PC-9 (cell line): ENCODE measurements around the gene ULK2. TPM values are rescaled to one million over a fixed set of nuclear protein-coding genes. Genes with fewer than 3 reads are reported as not detected.
A peak's percentile ranks its signal among the peaks of the same experiment; 100 is the strongest.

Source experiments
- BruUV-seq: library from RNA; stranded (reverse); fragments of 400-500 nt; replicated peaks from 2 replicates; lab custom pipeline; 2021; lab: Mats Ljungman, UMichigan
- CTCF ChIA-PET: fragments of 300-600 bp; sonication (Branson Sonifier 250); formaldehyde crosslinking; loops from one replicate; lab custom pipeline; 2022; ENCODE audit warnings: antibody characterized with exemption; lab: Charles Lee
- POLR2A ChIA-PET: fragments of 300-600 bp; sonication (Branson Sonifier 250); formaldehyde crosslinking; loops from one replicate; lab custom pipeline; 2022; ENCODE audit warnings: antibody characterized with exemption; ENCODE audit not compliant: unreplicated experiment; lab: Charles Lee
- DNase-seq, 2 experiments: peaks; one replicate each; pipeline versions ENCODE4 v3.0.0 to v3.0.0-alpha.2; 2015 to 2022; ENCODE audit warnings: mixed read lengths in 1 of 2
- H2AFZ ChIP-seq: fragments of 200-600 bp; sonication (generic); 2 replicates; pipeline ENCODE4 v1.8.1; 2017; ENCODE audit warnings: antibody characterized with exemption
- H3F3A ChIP-seq: fragments of 200-600 bp; sonication (generic); 2 replicates; pipeline ENCODE4 v1.8.1; 2017; ENCODE audit warnings: antibody characterized with exemption, mild to moderate bottlenecking, low read depth; ENCODE audit not compliant: insufficient read depth
- H3K27ac ChIP-seq: fragments of 200-600 bp; sonication (generic); 2 replicates; pipeline ENCODE4 v1.6.1; 2016; ENCODE audit warnings: mixed run types
- H3K27me3 ChIP-seq: fragments of 200-600 bp; sonication (generic); 2 replicates; pipeline ENCODE4 v1.6.1; 2016; ENCODE audit warnings: low read depth, mixed run types; ENCODE audit not compliant: insufficient read depth
- H3K36me3 ChIP-seq: fragments of 200-600 bp; sonication (generic); 2 replicates; pipeline ENCODE4 v1.6.1; 2016; ENCODE audit warnings: low read depth, mixed run types
- H3K4me1 ChIP-seq: fragments of 200-600 bp; sonication (generic); replicated peaks from 2 replicates; pipeline ENCODE4 v1.6.1; 2016; ENCODE audit warnings: mixed run types; ENCODE audit not compliant: insufficient read depth
- H3K4me2 ChIP-seq: fragments of 200-600 bp; sonication (generic); 2 replicates; pipeline ENCODE4 v1.6.1; 2017; ENCODE audit warnings: mixed run types
- H3K4me3 ChIP-seq: fragments of 200-600 bp; sonication (generic); 2 replicates; pipeline ENCODE4 v1.6.1; 2016; ENCODE audit warnings: mixed run types
- H3K79me2 ChIP-seq: fragments of 200-600 bp; sonication (generic); 2 replicates; pipeline ENCODE4 v1.6.1; 2017; ENCODE audit warnings: low read depth, mixed run types
- H3K9me2 ChIP-seq: fragments of 200-600 bp; sonication (generic); 2 replicates; pipeline ENCODE4 v1.8.1; 2017; ENCODE audit warnings: mild to moderate bottlenecking; ENCODE audit not compliant: insufficient read depth
- H3K9me3 ChIP-seq: fragments of 200-600 bp; sonication (generic); 2 replicates; pipeline ENCODE4 v1.8.1; 2016; ENCODE audit warnings: low read depth; ENCODE audit not compliant: insufficient read depth
- H4K20me1 ChIP-seq: fragments of 200-600 bp; sonication (generic); 2 replicates; pipeline ENCODE4 v1.8.1; 2017; ENCODE audit not compliant: insufficient read depth
- CTCF ChIP-seq: fragments of 200-600 bp; sonication (generic); conservative IDR thresholded peaks from 2 replicates; pipeline ENCODE4 v1.6.1; 2017; ENCODE audit warnings: mixed run types, antibody characterized with exemption, mild to moderate bottlenecking, moderate library complexity
- EZH2 ChIP-seq: fragments of 200-600 bp; sonication (generic); IDR thresholded peaks from 2 replicates; pipeline ENCODE4 v1.8.0; 2017; ENCODE audit warnings: antibody characterized with exemption, low read depth
- intact Hi-C: fragments of 100-400 bp; cut with micrococcal nuclease; formaldehyde crosslinking; loops from one replicate; pipeline ENCODE4 v1.10.0; 2022; ENCODE audit not compliant: unreplicated experiment
- total RNA-seq: library from RNA; stranded (reverse); gene quantifications from 2 replicates; pipeline ENCODE4 v1.2.3, GENCODE V29; 2021

Gene ULK2
- total RNA-seq, 1 experiment from 2014 or later: 8.7 TPM

GRCh38 chr17:19791918-19792550, 75.7 kb downstream of the ULK2 start:
- Histone ChIP-seq H3K9me3 (peaks cover 7% of the 10 kb centered on the region; the same call in 1 of the 2 replicates), H3K36me3 (no peaks in the 10 kb centered on the region), H3F3A (no peaks in the 10 kb centered on the region), H3K79me2 (no peaks in the 10 kb centered on the region), H3K27me3 (no peaks in the 10 kb centered on the region), H2AFZ (no peak overlapping the region), H3K4me3 (no peak overlapping the region), H3K4me2 (no peak overlapping the region), H3K9me2 (no peaks in the 10 kb centered on the region), H3K4me1 (no peaks in the 10 kb centered on the region), H4K20me1 (no peaks in the 10 kb centered on the region), H3K27ac (no peak overlapping the region)
- DNase-seq: no peak
- TF ChIP-seq EZH2: no peak
- ChIA-PET CTCF (interaction anchor here (0.6 kb wide), 2 partner anchors 71 to 543 kb away, joined by 3 to 6 read pairs; no protein-coding TSS in a partner anchor), POLR2A (no interaction called here)
- BruUV-seq: no TSS peak
- intact Hi-C loops: no loop called here

GRCh38 chr17:19787733-19788357, 79.9 kb downstream of the ULK2 start:
- no peak overlapping the region for H2AFZ ChIP-seq
- no TSS peak for BruUV-seq
- no peak for DNase-seq
- no peaks in the 10 kb centered on the region for H3K4me1 ChIP-seq
- no peak overlapping the region for H3K27ac ChIP-seq
- H3K4me2 ChIP-seq: no peak overlapping the region
- H3K9me3 ChIP-seq: no peaks in the 10 kb centered on the region
- intact Hi-C loops: no loop called here
- H3K79me2 ChIP-seq: no peaks in the 10 kb centered on the region
- no peaks in the 10 kb centered on the region for H3F3A ChIP-seq
- POLR2A ChIA-PET: no interaction called here
- CTCF ChIA-PET: interaction anchor here (0.6 kb wide), 1 partner anchor 1706 kb away, joined by 7 read pairs; no protein-coding TSS in a partner anchor
- no peaks in the 10 kb centered on the region for H3K27me3 ChIP-seq
- TF ChIP-seq EZH2: no peak
- no peak for TF ChIP-seq CTCF
- H3K36me3 ChIP-seq: no peaks in the 10 kb centered on the region
- no peak overlapping the region for H3K4me3 ChIP-seq
- H3K9me2 ChIP-seq: no peaks in the 10 kb centered on the region
- no peaks in the 10 kb centered on the region for H4K20me1 ChIP-seq

- Histone ChIP-seq H3K36me3 (no peaks in the 10 kb centered on the region), H3K27me3 (no peaks in the 10 kb centered on the region), H3K9me3 (no peaks in the 10 kb centered on the region), H3K9me2 (no peaks in the 10 kb centered on the region), H3K4me1 (no peaks in the 10 kb centered on the region), H3K4me3 (no peak overlapping the region), H4K20me1 (no peaks in the 10 kb centered on the region), H3K79me2 (no peaks in the 10 kb centered on the region), H3F3A (no peaks in the 10 kb centered on the region; the same call in 1 of the 2 replicates), H3K4me2 (no peak overlapping the region), H3K27ac (no peak overlapping the region), H2AFZ (no peak overlapping the region)
- DNase-seq: no peak
- ChIA-PET POLR2A (interaction anchor here (0.6 kb wide), 1 partner anchor 329 kb away, joined by 6 read pairs; no protein-coding TSS in a partner anchor), CTCF (interaction anchor here (0.5 to 0.6 kb wide), 2 partner anchors 58 to 143 kb away, joined by 9 to 24 read pairs; no protein-coding TSS in a partner anchor)
- intact Hi-C loops: no loop called here
- no TSS peak for BruUV-seq
- no peak for TF ChIP-seq EZH2
- peak; percentile 44 for TF ChIP-seq CTCF
These were observed 81.9 kb downstream of the ULK2 start for GRCh38 chr17:19785854-19786253.
